Inferior parietal cortex (tissue), 1 donor: ENCODE data around the gene SERPINA9.

Experiments used
- DNase-seq: peaks from one replicate; pipeline ENCODE4 v3.0.0-alpha.2; 2016; ENCODE audit errors: extremely low spot score

The SERPINA9 gene

DNA sequence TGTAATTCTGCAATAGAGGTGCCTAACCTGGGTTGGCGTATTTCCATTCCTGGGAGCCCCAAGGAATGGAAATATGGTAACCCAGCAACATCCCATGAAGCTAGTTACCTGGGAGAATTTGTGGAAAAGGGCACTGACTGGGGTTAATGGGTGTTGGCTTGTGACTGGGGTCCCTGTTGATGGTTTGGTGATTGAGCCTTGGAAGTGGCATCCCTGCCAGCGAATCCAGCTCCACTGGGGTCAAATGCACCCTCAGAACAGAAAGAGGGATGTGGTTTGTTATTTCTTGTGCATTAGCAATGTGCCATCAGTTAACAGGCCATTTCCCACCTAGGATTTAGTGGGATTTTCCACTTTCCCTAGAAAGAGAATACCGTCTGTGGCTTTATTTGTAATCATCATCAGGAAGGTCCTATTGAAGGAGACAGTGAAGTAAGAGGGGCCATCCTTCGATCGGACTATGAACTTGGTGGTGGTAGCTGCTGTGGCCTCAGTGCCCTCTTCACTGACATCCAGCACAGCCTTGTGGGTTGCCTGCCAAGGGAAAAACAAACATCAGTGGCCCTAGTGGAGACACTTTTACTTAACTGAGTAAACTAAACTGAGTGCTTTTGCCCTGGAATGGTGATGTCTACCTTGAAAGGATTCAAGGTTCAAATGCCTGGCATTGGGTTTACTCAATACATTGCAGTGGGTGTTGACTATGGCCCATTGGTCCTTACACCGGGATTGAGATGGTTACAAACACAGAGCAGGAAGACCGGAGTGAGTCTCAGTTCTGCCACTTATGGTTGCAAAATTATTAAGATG lies 13.0 kb downstream of the SERPINA9 start:
- DNase-seq, result no peak

DNA sequence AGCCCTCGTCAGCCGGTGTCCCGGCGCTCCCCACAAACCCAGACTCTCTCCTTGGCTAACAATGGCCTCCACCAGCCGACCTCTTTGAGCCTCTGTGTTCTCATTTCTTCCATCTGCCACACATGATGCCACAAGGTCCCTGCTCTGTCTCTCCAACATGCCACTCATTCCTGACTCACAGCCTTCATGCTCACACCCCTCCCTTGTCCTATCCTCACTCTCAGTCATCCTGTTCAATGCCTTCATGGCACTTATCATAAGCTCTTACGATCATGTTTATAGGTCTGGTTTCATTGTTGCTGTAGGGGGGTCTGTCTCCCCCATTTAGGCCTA lies 13.8 kb downstream of the SERPINA9 start:
- DNase-seq, result no peak

DNA sequence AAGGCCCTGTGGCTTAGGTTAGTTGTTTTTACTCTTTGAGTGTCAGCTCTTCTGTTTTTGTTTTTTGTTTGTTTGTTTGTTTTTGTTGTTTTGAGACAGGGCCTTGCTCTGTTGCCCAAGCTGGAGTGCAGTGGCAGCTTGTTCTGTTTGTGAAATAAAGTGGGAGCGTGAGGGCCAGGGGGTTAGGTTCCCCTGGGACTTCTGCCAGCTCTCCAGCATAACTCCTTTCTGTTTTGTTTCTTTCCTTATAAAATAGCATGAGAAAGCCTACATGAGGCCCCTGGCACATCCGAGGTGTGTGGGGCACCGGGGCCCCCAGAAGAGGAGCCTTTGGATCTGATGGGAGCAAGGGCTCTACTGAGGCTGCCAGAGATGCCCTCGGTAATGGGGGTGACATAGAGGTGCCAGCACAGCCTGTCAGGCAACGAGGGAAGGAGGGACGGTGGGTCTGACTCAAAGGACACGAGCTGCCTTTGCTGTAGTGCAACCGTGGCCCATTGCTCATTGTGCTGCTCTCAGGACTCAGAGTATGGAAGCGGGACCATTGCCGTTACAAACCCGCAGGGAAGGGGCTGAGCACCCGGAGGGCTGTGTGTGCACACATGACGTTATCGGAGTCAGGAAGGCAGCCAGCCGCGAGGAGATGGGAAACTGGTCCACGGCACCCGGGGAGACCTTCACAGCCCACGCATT lies 14.3 kb downstream of the SERPINA9 start:
- no peak for DNase-seq

DNA sequence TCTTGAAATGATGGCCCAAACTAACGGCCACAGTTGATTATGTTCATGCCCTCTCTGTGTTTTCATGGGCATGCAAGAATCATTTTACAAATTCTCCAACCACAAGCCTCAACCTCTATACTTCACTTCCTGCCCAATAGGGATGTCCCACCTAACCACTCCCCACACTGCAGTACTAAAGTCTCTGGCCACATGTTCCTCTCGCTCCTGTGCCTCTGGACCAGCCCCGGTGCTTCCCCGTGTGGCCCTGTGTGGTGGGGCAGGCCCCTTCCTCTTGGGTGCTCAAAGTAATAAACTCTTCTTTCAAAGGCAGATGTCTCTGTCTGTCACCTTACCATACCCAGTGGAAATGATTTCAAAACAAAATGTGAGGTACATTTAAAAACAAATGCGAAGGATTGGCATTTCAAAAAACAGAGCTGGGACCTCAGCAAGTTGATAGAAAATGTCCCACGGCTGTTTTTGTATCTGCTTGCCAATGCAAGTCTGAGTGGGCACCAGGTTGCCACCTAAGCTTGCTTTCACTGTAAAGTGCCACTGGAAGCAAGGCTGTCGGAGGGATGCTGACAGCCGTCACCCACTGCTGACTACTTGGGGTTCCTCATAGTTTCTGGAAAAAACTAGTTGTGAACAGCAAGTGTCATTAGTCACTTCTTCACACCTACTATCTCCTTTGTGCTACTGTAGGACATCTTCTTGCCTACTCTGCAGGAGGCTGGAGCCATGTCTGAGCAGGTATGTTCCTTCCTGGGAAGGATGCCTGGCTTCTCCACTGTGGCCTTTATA lies 15.2 kb downstream of the SERPINA9 start:
- DNase-seq, result no peak

DNA sequence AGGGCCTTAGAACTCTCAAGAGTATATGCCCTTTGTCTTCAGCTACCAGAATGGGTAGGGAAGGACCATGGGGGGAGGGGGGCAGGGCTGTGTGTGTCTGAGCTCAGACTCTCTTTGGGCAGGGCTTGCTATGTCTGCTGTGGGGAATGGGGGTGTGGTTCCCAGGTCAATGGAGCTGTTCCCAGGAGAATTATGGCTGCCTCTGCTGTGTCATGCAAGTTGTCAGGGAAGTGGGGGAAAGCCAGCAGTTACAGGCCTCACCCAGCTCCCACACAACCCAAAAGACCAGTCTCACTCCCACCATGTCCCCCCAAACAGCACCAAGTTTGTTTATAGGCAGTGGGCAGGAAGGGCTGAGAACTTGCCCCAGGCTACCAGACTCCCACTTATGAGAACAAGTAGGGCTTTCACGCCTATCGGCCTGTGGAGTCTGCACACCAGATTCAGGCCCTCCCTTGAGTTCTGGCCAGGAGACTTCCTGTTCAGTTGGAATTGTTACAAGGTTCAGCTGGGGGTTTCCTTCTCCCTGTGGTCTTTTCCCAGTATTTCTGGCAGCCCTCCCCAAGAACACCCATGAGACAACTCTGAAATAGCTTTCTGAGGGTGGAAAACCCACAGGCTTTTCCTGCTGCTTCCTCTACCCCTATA lies 17.3 kb downstream of the SERPINA9 start:
- DNase-seq, result no peak

DNA sequence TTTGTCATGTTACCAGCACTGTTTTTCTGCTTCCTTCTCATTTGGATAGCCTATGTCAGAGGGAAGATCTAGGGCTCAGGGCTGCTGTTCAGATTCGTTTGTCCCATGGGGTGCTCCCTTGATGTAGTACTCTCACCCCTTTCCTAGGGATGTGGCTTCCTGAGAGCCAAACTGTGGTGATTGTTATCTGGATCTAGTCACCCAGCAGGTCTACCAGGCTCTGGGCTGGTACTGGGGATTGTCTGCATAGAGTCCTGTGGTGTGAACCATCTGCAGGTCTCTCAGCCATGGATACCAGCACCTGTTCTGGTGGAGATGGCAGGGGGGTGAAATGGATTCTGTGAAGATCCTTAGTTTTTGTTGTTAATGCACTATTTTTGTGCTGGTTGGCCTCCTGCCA lies 17.9 kb downstream of the SERPINA9 start:
- DNase-seq, result no peak

DNA sequence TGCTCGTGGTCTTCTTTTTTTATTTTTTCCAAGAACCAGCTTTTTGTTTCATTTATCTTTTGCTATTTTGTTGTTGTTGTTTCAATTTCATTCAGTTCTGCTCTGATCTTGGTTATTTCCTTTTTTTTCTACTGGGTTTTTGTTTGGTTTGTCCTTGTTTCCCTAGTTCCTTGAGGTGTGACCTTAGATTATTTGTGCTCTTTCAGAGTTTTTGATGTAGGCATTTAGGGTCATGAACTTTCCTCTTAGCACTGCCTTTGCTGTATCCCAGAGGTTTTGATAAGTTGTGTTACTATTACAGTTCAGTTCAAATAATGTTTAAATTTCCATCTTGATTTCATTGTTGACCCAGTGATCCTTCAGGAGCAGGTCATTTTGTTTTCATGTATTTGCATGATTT lies 20.1 kb downstream of the SERPINA9 start:
- no peak for DNase-seq

DNA sequence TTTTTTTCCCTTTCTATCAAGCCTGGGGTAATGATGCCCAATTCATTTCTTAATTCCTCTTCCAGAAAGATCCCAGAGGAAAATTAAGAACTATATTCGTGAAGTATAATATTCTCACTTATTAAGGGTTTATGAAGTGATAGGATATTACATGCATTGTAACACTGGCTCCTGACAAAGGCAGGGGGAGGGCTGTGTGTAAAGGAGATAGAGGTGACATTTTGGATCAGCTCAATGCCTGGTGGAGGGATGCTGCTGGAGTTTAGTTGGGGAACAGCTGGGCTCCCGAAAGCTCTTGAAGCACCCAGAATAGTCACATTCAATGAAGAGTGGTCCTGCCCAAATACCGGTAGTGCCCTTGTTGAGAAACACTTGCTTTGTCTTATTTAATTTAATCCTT lies 24.2 kb downstream of the SERPINA9 start:
- no peak for DNase-seq

DNA sequence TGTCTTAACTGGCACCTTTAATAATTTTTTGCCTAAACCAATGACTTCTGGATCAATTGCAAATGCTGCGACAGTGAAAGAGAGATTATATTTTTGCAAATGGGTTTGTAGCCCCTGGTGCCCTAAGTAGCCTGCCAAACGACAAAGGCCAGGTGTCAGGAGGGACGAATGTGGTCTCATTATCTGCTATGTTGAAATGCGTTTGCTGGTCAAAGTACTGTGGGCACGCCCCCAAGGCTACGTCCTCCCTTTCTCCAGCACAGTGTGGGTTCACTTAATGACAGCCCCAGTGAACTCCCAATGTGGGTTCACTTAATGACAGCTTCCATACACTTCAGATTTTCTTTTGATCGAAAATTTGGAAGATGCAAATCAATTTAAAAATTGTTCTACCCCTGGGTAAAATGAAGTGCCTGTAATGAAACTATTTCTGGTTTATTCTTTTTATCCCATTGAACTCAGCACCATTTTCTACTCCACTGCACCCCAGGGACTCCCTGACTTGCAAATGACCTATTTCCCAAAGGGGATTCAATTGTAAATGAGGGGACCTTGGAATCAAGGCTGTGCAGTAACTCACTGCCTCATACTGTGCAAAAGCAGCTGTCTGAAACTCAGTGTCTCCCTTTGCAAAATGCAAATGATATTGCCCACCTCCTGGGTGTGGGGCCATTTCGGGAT lies 24.8 kb downstream of the SERPINA9 start:
- DNase-seq, result no peak

DNA sequence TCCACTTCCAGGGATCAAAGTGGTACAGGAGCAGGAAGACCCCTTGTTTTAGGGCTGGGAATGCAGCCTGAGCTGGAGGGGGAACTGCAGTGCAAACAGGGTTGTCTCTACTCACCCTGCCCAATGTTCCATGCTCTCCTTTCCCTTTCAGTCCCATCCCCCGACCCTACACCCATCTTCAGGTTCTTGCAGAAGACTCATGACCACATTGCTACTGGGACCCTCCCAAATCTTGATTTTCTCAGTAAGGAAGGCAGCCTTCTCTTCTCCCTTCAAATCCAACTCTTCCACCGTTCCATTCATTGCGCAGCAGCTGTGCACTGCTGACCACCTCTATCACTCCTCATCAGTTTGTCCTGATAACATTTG lies 25.3 kb downstream of the SERPINA9 start:
- no peak for DNase-seq

DNA sequence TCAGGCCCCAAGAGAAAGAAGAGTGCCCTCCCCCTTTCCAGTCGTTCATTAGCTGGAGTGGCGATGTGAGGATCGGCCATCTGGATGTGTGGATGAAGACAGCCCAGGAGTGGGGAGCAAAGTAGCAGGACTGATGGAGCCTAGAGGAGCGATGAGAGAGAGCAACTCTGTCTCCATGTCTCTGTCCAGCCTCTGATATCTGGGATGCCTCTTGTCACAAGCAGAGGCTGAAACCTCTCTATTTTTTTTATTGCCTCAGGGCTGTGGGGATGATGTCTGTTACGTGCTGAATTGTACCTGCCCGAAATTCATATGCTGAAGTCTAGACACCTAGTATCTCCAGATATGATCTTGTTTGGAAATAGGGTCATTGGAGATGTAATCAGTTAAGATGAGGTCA lies 26.1 kb downstream of the SERPINA9 start:
- no peak for DNase-seq

DNA sequence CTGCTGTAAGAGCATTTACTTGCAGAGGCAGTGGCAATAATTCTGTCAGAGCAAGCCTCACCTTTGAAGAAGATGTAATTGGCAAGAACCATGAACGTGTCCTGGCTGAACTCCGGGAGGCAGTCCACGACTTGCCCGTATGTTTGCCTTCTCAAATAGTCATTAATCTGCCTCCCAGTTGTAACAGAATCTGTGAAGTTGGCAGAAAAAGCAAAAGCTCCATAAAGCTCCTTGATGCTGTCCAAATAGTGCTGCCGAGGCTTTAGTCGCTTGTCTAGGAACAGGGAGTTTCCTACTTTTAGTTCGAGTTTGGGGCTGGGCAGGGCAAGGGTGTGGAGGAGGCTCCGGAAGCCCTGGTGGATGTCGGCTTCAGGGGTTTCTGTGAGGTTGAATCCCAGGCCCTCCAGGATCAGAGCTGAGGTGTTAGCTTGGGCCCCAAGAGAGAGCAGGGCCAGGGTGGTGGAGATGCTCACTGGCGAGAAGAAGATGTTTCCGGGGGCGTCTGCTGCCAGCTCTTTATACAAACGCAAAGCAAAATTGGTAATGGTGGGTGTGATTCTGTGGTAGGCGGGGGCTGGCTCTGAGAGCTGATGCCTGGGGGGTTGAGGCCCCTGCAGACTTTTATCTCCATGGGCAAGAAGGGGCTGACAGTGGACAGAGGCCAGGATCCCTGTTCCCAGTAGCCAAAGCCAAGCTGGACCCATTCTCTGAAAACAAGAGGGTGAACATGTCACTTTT lies 27.8 kb downstream of the SERPINA9 start:
- DNase-seq, result no peak

DNA sequence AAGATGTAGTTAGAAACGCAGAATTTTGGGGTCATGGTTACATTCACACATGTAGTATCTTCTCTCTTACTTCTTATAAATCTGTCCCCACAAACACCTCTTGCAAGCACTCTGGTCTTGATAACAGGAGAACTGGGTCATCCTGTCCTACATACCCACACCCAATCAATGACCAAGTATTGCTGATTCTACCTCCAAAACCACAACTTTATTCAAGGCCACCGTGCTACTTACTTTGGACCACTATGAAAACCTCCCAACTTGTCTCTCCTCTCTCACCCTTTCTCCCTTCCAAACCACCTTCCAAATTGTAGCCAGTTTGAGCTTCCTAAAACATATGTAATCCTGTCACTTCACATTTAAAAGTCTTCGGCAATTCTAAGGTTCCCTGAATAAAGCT lies 28.8 kb downstream of the SERPINA9 start:
- no peak for DNase-seq

DNA sequence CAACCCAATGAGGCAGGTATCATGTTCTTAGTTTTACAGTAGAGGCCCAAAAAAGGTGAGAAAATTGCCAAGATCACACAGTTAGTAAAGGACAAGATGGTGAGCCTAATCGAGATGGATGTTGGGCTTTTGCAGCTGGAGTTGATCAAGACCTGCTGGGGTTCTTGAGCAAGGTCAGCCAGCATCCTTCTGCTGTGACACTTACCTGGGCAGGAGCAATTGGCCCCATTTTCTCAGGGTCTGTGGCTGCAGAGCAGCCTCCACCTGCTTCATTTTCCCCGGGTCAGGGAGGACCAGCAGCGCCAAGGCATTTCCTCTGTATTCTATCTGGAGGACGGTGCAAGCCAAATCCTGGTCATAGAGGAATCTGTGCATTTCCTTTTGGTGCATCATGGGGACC lies 29.9 kb downstream of the SERPINA9 start:
- DNase-seq, result no peak

DNA sequence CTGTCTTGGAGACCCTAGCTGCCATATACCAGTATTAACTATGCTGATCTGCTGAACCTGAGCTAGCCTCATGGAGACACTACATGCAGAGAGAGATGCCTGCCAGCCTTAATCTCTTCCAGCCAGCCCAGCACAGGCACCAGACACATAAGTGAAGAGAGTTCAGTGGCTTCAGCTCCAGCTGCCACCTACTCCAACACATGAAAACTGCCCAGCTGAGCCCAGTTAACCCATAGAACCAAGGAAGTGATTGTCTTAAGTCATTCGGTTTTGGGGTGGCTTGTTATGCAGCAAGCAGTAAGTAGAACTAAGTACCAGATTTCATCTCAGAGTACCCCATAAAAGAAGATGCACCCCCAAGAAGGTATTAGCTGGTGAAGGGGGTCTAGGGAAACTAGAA lies 31.0 kb downstream of the SERPINA9 start:
- no peak for DNase-seq

DNA sequence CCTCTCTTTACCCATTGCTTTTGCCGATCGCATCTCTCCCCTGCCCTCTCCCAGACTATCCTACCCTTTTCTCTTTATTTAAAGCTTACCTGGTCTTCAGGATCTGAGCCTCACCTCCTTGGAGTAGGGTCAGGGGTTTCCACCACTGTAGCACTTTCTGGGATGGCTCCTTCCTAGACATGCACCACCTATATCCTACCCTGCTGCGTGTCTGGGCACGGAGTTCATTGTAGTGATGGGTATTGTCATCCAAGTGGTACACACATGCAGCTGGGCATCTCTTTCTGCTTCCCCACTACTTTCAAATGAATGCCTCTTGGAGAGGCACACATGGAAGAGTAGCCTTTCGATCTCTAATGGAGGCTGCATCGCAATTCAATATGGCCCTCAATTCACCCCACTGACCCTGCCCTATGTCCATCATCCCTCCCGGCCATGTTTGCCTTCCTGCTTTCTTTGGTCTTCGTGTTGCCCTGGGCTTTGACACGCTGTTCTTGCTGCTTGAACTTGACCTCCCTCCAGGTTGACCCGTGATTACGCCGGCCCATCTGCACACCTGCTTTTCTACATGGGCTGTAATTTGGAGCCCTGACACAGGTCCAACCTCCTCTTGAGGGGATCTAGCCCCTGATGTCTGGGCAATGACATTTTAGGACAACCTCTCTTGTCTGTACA lies 34.3 kb downstream of the SERPINA9 start:
- DNase-seq, result no peak

DNA sequence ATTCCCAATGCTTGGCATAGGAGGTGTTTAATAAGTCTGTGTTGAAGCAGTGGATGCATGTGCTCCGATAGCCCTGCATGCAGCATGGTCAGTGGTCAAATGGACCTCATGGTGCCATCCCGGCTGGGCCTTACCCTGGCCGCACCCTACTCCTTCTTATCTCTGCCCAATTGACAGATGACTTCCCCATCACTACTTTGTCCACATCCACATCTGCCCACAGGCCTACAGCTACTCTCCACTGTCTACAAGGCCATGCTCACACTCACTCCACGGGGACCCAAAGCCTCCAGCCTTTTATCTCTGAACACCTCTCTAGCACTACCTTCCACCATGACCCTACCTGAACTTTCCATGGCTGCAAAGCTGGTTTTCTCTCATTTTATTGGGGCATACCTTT lies 34.9 kb downstream of the SERPINA9 start:
- DNase-seq, result no peak

DNA sequence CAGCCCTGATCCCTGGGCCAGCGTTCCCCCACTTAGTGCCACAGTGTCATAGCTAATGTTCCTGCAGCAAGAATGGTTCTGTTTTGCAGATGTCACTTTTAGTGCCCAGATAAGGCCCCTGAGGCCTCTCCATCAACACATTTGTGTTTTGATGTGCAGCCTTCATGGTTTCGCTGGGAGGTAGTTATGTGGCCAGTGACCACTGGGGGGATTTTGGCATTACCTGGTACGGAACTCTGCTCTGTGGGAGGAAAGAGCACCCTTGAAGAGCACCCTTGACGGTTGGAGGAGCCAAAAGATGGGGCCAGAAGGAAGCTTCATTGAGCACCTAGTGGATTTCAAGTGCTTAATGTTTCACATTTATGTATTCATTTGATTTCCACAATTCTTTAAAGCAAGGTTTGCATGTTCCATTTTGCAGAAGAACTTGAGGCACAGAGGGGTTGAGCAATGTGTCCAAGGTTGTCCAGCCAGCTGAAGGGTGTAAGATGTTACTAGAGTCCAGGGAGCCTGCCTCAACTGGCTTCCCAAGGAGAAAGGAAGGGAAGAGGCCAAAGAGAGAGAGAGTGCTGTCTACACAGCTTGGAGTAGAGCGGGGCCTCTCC lies 36.4 kb downstream of the SERPINA9 start:
- DNase-seq, result no peak

DNA sequence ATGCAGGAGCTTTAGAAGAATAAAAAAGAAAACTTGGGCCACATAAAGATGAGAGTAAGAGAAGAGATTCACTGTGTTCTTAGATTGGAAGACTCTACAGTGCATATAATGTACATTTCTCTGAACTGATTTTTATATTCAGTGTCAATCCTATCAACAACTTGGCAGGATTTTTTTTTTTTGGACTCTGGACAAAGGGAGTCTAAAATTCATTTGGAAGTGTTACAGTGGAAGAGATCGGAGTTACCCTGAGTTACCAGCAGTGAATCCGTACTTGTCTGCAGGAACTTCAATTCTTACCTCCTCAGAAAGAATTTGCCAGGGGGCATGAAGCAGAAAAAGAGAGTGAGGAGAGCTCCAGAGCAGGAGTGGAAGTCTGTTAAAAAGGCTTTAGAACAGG lies 47.4 kb downstream of the SERPINA9 start:
- DNase-seq, result no peak

DNA sequence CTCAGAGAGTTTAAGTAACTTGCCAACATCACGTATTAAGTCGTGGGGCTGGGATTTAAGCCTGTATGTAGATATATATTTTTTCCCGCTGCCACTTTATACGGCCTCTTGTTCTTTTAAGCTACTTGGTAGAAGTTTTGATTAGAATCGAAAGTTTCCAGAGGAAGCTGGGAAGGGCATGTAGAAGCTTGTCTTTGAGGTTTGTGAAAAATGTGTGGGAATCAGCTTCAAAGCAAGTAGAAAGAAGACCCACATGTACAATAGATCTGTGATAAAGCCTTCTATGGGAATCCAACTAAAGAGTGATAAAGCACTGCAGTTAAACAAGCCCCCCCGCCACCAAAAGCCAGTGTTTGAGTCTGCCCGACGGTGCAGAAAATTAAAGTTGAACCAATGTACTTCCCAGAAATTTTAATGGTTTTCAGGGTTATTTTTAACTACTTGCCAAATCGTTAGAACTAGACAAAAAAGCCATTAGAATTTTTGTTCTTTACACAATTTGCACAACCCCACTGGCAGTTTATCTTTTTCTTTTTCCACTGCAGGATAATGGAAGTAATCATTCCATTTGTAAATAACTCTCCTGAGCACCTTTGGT lies 48.9 kb downstream of the SERPINA9 start:
- no peak for DNase-seq
